ENCODE data around the gene CLMN. TPM values are rescaled to one million over a fixed set of nuclear protein-coding genes. Genes with fewer than 3 reads are reported as not detected.

CLMN gene
- total RNA-seq, 4 donors from 2014 or later, result 3.8 to 10.0 (median 5.3) TPM

DNA sequence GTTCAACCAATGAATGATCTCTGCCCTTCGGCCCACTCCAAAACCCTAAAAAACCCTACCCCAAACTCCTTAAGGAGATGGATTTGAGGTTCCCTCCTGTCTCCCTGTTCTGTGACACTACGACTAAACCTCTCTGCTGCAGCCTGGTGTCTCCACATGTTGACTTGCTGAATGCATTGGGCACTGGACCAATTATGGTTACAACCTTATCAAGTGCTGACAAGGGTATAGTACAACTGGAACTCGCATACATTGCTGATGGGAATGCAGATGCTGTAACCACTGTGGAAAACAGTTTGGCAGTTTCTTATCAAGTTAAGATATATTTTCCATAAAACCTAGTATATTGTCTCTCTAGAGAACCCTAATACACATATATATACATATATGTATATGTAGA, 156.0 kb downstream of the CLMN start:
- TF ChIP-seq POLR2A (IDR thresholded peaks at IDR 0.05) (no peak), EP300 (IDR thresholded peaks at IDR 0.05) (no peak), POLR2AphosphoS5 (IDR thresholded peaks at IDR 0.05) (no peak)
- TF ChIP-seq, protein P1, sequence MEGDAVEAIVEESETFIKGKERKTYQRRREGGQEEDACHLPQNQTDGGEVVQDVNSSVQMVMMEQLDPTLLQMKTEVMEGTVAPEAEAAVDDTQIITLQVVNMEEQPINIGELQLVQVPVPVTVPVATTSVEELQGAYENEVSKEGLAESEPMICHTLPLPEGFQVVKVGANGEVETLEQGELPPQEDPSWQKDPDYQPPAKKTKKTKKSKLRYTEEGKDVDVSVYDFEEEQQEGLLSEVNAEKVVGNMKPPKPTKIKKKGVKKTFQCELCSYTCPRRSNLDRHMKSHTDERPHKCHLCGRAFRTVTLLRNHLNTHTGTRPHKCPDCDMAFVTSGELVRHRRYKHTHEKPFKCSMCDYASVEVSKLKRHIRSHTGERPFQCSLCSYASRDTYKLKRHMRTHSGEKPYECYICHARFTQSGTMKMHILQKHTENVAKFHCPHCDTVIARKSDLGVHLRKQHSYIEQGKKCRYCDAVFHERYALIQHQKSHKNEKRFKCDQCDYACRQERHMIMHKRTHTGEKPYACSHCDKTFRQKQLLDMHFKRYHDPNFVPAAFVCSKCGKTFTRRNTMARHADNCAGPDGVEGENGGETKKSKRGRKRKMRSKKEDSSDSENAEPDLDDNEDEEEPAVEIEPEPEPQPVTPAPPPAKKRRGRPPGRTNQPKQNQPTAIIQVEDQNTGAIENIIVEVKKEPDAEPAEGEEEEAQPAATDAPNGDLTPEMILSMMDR (IDR thresholded peaks at IDR 0.05), result no peak
- WGBS, 2 donors (ENCODE audit: low coverage in 1 of 2), result 81 to 96% methylated on average over 3 of the region's 3 CpGs

DNA sequence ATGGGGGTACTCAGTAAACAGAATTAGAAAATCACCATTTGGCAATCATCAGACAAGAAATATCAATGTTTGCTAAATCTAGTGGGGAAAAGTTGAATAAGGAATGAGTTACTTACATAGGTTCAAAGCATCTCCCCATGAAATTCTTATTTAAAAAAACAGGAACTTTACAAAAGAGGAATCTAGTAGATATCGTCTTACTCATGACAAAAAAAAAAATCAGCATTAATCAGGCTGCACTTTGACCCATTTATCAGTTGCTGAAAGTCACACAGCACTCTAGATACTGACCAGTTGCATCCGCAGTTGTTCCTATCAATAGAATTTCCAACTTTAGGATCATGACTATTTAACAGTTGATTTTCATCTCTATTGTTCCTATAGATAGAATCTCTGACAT, 156.6 kb downstream of the CLMN start:
- Histone ChIP-seq H3K4me3 (no peak overlapping the region), H3K9me3 (no peaks in the 10 kb centered on the region), H3K27ac (no peak overlapping the region), H3K36me3 (no peaks in the 10 kb centered on the region), H3K4me1 (peaks cover 0 to 10% (median 3%) of the 10 kb centered on the region in 3 donors), H3K27me3 (no peaks in the 10 kb centered on the region)
- no peak for TF ChIP-seq POLR2A (IDR thresholded peaks at IDR 0.05)
- no peak for TF ChIP-seq POLR2AphosphoS5 (IDR thresholded peaks at IDR 0.05)
- 88 to 90% methylated on average over 2 of the region's 2 CpGs for WGBS, 2 donors (ENCODE audit: low coverage in 1 of 2)
- no peak for ATAC-seq

More for the DNA sequence above, 156.0 kb downstream of the CLMN start:
- Histone ChIP-seq H3K27me3 (no peaks in the 10 kb centered on the region), H3K9me3 (no peaks in the 10 kb centered on the region), H3K4me3 (no peak overlapping the region), H3K4me1 (peaks cover 0 to 5% (median 0%) of the 10 kb centered on the region in 3 donors), H3K27ac (no peak overlapping the region), H3K36me3 (no peaks in the 10 kb centered on the region)
- ATAC-seq, result no peak

DNA sequence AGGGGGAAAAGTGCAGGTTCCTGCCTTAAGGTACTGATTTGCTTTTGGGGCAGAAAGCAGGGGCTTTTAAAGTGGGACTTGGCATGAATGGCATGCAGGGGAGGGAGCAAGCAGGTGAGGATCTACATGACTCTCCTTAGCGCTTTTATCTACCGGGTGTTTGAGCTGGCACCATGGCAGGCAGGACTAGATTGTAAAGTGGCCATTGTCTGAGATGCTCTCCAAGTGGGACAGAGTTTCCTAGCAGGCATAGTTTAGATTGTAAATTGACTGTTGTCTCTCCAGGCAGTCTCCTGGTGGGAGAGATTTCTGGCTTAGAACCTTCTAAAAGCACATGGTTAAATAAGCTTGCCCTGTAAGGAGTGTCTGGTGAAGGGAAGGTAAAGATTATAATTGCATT, 157.1 kb downstream of the CLMN start:
- WGBS, 2 donors (ENCODE audit: low coverage in 1 of 2), result 90% methylated on average over 2 of the region's 2 CpGs; no CpG with 5 or more reads in 1 of the 2 donors
- TF ChIP-seq EP300 (IDR thresholded peaks at IDR 0.05), result no peak
- no peak for TF ChIP-seq POLR2A (IDR thresholded peaks at IDR 0.05)
- TF ChIP-seq, protein P1 (IDR thresholded peaks at IDR 0.05), result no peak
- TF ChIP-seq POLR2AphosphoS5 (IDR thresholded peaks at IDR 0.05), result no peak

DNA sequence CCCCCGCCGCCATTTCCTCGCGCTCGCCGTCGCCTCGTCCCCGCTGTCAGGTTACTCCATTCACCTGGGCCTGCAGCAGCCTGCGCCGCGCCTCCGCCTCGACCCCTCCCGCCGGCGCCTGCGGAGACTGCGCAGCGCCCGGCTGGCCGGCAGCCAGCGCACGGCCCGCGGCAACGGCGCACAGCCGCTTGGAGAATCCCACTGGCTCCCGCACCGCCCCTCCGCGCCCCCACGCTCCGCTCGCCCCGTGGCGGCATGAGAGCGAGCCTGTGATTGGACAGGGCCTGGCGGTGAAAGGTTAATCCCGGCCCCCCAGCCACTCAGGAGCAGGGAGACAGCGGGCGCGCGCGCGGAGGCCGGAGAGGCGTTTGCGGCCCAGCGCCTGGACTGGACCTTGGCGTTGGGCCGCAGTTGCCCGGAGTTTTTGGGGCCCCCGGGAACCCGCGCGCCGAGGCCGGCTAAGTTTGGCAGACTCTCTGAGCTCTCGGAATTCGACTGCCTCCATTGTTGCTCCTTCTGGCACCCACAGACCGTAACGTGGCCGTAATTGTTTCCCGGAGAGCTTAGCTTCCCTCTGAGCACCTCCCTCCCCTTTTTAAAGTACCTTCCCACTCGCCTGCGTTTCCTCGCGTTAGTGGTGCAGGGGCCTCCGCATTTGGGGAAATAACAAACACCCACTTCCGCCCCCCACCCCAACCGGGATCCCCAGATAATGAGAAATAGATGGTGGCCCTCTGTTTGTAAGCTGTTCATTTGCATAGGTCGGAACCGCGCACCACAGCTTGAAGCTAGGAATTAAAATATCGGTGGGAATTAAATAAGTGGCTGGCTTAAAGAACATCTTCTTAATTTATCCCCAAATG, 162.2 kb downstream of the CLMN start, which contains the start of gene DICER1:
TSS of gene DICER1 (minus strand) at position 203 of the 863 bp plus-strand sequence. CDS start 24,071 bp downstream, outside the sequence.
- peak; percentile 94 for ATAC-seq
- Histone ChIP-seq H3K9me3 (no peaks in the 10 kb centered on the region), H3K27ac (peak within 1 kb of the TSS; percentile 80 to 97 (median 92)), H3K4me3 (peak within 1 kb of the TSS; percentile 62 to 91), H3K36me3 (no peaks in the 10 kb centered on the region), H3K27me3 (no peaks in the 10 kb centered on the region), H3K4me1 (peaks cover 5 to 49% (median 11%) of the 10 kb centered on the region in 3 donors)
- WGBS, 2 donors (ENCODE audit: low coverage in 1 of 2), result 0% methylated on average over 1 to 5 of the region's 77 CpGs
- TF ChIP-seq POLR2A (IDR thresholded peaks at IDR 0.05), result peak; percentile 34 to 67
- peak; percentile 60 for TF ChIP-seq POLR2AphosphoS5 (IDR thresholded peaks at IDR 0.05)
- TF ChIP-seq EP300 (IDR thresholded peaks at IDR 0.05), result no peak
- TF ChIP-seq, protein P1 (IDR thresholded peaks at IDR 0.05), result peak in 2 of 4 experiments; percentile 2 to 4

More for the DNA sequence above, 157.1 kb downstream of the CLMN start:
- no peaks in the 10 kb centered on the region for H3K36me3 ChIP-seq
- peaks cover 0 to 12% (median 5%) of the 10 kb centered on the region in 3 donors for H3K4me1 ChIP-seq
- no peak for ATAC-seq
- H3K27me3 ChIP-seq, result no peaks in the 10 kb centered on the region
- H3K9me3 ChIP-seq, result no peaks in the 10 kb centered on the region
- H3K27ac ChIP-seq, result no peak overlapping the region
- H3K4me3 ChIP-seq, result no peak overlapping the region

DNA sequence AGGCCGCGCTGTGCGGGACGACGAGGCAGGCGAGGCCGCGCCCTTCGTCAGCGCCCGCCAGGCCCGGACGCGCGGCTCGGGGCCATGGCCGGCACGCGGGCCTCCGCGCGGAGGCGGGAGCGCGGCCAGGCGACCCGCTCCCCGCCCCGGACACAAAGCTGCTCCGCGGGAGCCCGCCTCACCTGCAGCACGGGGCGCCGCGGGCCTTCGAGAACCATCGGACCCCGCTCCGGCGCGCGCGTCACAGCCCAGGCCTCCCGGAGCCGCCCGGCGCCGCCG, 162.7 kb downstream of the CLMN start:
- ATAC-seq, result peak; percentile 56
- peaks cover 5 to 55% (median 11%) of the 10 kb centered on the region in 3 donors for H3K4me1 ChIP-seq
- no peaks in the 10 kb centered on the region for H3K9me3 ChIP-seq
- H3K4me3 ChIP-seq, result peak overlapping the region; percentile 62 to 91
- no peaks in the 10 kb centered on the region for H3K36me3 ChIP-seq
- TF ChIP-seq, protein P1 (IDR thresholded peaks at IDR 0.05), result peak in 1 of 4 experiments; percentile 12
- no peak for TF ChIP-seq POLR2A (IDR thresholded peaks at IDR 0.05)
- WGBS, 2 donors (ENCODE audit: low coverage in 1 of 2), result no CpG with 5 or more reads among the region's 50 CpGs
- peak overlapping the region; percentile 80 to 97 (median 92) for H3K27ac ChIP-seq
- no peaks in the 10 kb centered on the region for H3K27me3 ChIP-seq

All from gastroesophageal sphincter (tissue), 4 donors.